HEK293 (cell line): Measurements from ENCODE around the gene SP3.
A peak's percentile ranks its signal among the peaks of the same experiment; 100 is the strongest.

Experiments
- GLIS1 ChIP-seq: fragments of 450-650 bp; formaldehyde crosslinking; IDR thresholded peaks from 2 replicates; pipeline ENCODE4 v1.5.1; 2016; ENCODE audit warnings: missing biosample characterization, missing genetic modification characterization
- KLF17 ChIP-seq: fragments of 450-650 bp; formaldehyde crosslinking; IDR thresholded peaks from 2 replicates; pipeline ENCODE4 v1.5.1; 2016; ENCODE audit warnings: missing biosample characterization, missing genetic modification characterization
- PATZ1 ChIP-seq: fragments of 450-650 bp; formaldehyde crosslinking; IDR thresholded peaks from 2 replicates; pipeline ENCODE4 v1.5.1; 2016; ENCODE audit warnings: missing biosample characterization, missing genetic modification characterization
- PRDM4 ChIP-seq: fragments of 450-650 bp; formaldehyde crosslinking; IDR thresholded peaks from 2 replicates; pipeline ENCODE4 v1.5.1; 2017; ENCODE audit warnings: missing biosample characterization, missing genetic modification characterization
- SP7 ChIP-seq: fragments of 450-650 bp; formaldehyde crosslinking; IDR thresholded peaks from 2 replicates; pipeline ENCODE4 v1.5.1; 2016; ENCODE audit warnings: missing biosample characterization, missing genetic modification characterization
- ZBTB10 ChIP-seq: fragments of 450-650 bp; formaldehyde crosslinking; IDR thresholded peaks from 2 replicates; pipeline ENCODE4 v1.5.1; 2016; ENCODE audit warnings: missing biosample characterization, missing genetic modification characterization
- ZBTB26 ChIP-seq: fragments of 450-650 bp; formaldehyde crosslinking; optimal IDR thresholded peaks from 2 replicates; pipeline ENCODE3; 2016; ENCODE audit warnings: missing biosample characterization, mild to moderate bottlenecking, missing genetic modification characterization
- ZBTB48 ChIP-seq: fragments of 450-650 bp; formaldehyde crosslinking; IDR thresholded peaks from 2 replicates; pipeline ENCODE4 v1.5.1; 2016; ENCODE audit warnings: missing biosample characterization, missing genetic modification characterization
- ZBTB6 ChIP-seq: fragments of 450-650 bp; formaldehyde crosslinking; IDR thresholded peaks from 2 replicates; pipeline ENCODE4 v1.5.1; 2017; ENCODE audit warnings: missing biosample characterization, missing genetic modification characterization
- ZFP37 ChIP-seq: fragments of 450-650 bp; formaldehyde crosslinking; IDR thresholded peaks from 2 replicates; pipeline ENCODE4 v1.5.1; 2016; ENCODE audit warnings: missing biosample characterization, missing genetic modification characterization
- ZNF112 ChIP-seq: fragments of 450-650 bp; formaldehyde crosslinking; IDR thresholded peaks from 2 replicates; pipeline ENCODE4 v1.5.0; 2017; ENCODE audit warnings: missing biosample characterization, missing genetic modification characterization
- ZNF175 ChIP-seq: fragments of 450-650 bp; formaldehyde crosslinking; IDR thresholded peaks from 2 replicates; pipeline ENCODE4 v1.5.1; 2016; ENCODE audit warnings: missing biosample characterization, missing genetic modification characterization
- ZNF24 ChIP-seq: fragments of 450-650 bp; formaldehyde crosslinking; IDR thresholded peaks from 2 replicates; pipeline ENCODE4 v1.5.1; 2016; ENCODE audit warnings: missing biosample characterization, missing genetic modification characterization
- ZNF274 ChIP-seq, 2 experiments: fragments of 200-500 bp in 1 of 2; fragments of 450-650 bp in 1 of 2; sonication (Bioruptor generic) in 1 of 2; formaldehyde crosslinking in 1 of 2; IDR thresholded peaks; 2 replicates each; pipeline versions ENCODE4 v1.5.1 to v1.6.1; 2014 to 2016; ENCODE audit warnings: borderline replicate concordance in 1 of 2, inconsistent platforms in 1 of 2, low read length in 1 of 2, missing biosample characterization in 1 of 2, missing genetic modification characterization in 1 of 2
- ZNF311 ChIP-seq: fragments of 450-650 bp; formaldehyde crosslinking; IDR thresholded peaks from 2 replicates; pipeline ENCODE4 v1.5.1; 2017; ENCODE audit warnings: missing biosample characterization, missing genetic modification characterization, borderline replicate concordance
- ZNF341 ChIP-seq: fragments of 450-650 bp; formaldehyde crosslinking; IDR thresholded peaks from 2 replicates; pipeline ENCODE4; 2016; ENCODE audit warnings: low read depth, missing biosample characterization, missing genetic modification characterization
- ZNF416 ChIP-seq: fragments of 450-650 bp; formaldehyde crosslinking; IDR thresholded peaks from 2 replicates; pipeline ENCODE4 v1.5.1; 2016; ENCODE audit warnings: missing biosample characterization, missing genetic modification characterization
- ZNF513 ChIP-seq: fragments of 450-650 bp; IDR thresholded peaks from 2 replicates; pipeline ENCODE4 v1.5.1; 2018; ENCODE audit warnings: missing biosample characterization, missing genetic modification characterization
- ZNF558 ChIP-seq: fragments of 450-650 bp; formaldehyde crosslinking; IDR thresholded peaks from 2 replicates; pipeline ENCODE4 v1.5.1; 2016; ENCODE audit warnings: missing biosample characterization, missing genetic modification characterization
- ZNF560 ChIP-seq: fragments of 450-650 bp; formaldehyde crosslinking; IDR thresholded peaks from 2 replicates; pipeline ENCODE4 v1.5.1; 2017; ENCODE audit warnings: missing biosample characterization, missing genetic modification characterization, borderline replicate concordance
- ZNF561 ChIP-seq: fragments of 450-650 bp; IDR thresholded peaks from 2 replicates; pipeline ENCODE4 v1.5.1; 2018; ENCODE audit warnings: missing biosample characterization, missing genetic modification characterization, borderline replicate concordance
- ZNF596 ChIP-seq: fragments of 450-650 bp; IDR thresholded peaks from 2 replicates; pipeline ENCODE4 v1.5.0; 2018; ENCODE audit warnings: missing biosample characterization, mild to moderate bottlenecking, missing genetic modification characterization, moderate library complexity
- ZNF692 ChIP-seq: fragments of 450-650 bp; formaldehyde crosslinking; IDR thresholded peaks from 2 replicates; pipeline ENCODE4 v1.5.1; 2016; ENCODE audit warnings: missing biosample characterization, missing genetic modification characterization
- ZNF768 ChIP-seq: fragments of 450-650 bp; formaldehyde crosslinking; IDR thresholded peaks from 2 replicates; pipeline ENCODE4 v1.5.1; 2018; ENCODE audit warnings: missing biosample characterization, mild to moderate bottlenecking, missing genetic modification characterization

SP3 gene

GRCh38 chr2:173963817-173964564 is 1.2 kb downstream of the SP3 start (continued):
- TF ChIP-seq ZBTB48 (tag by site-specific recombination) (peak; percentile 68), SP7 (tag by site-specific recombination) (peak; percentile 40; the same call in 1 of the 2 replicates), ZNF692 (tag by site-specific recombination) (peak; percentile 96), ZNF175 (tag by site-specific recombination) (no peak), PATZ1 (tag by site-specific recombination) (peak; percentile 75), ZFP37 (tag by site-specific recombination) (no peak), ZNF561 (tag by site-specific recombination) (peak; percentile 88; the same call in 1 of the 2 replicates), ZBTB26 (tag by site-specific recombination) (peak; percentile 79), ZNF596 (tag by site-specific recombination) (peak; percentile 56; the same call in 1 of the 2 replicates), ZNF558 (tag by site-specific recombination) (no peak), ZNF416 (tag by site-specific recombination) (no peak), ZNF274 (IDR thresholded peaks at IDR 0.05; ENCODE audit: low read length) (no peak), ZNF274 (tag by site-specific recombination; IDR thresholded peaks at IDR 0.05; ENCODE audit: borderline replicate concordance) (no peak), PRDM4 (no peak), ZNF311 (tag by site-specific recombination) (no peak), GLIS1 (no peak), KLF17 (tag by site-specific recombination) (peak; percentile 28; the same call in 1 of the 2 replicates), ZBTB10 (0 out of 2 replicates have a peak, but pooled peaks have one; percentile 13), ZBTB6 (tag by site-specific recombination) (no peak), ZNF24 (tag by site-specific recombination) (no peak), ZNF513 (peak; percentile 84), ZNF560 (no peak), ZNF112 (no peak), ZNF768 (no peak), ZNF341 (tag by site-specific recombination) (no peak)
